ENCODE results near the gene KLHL22.

DNA sequence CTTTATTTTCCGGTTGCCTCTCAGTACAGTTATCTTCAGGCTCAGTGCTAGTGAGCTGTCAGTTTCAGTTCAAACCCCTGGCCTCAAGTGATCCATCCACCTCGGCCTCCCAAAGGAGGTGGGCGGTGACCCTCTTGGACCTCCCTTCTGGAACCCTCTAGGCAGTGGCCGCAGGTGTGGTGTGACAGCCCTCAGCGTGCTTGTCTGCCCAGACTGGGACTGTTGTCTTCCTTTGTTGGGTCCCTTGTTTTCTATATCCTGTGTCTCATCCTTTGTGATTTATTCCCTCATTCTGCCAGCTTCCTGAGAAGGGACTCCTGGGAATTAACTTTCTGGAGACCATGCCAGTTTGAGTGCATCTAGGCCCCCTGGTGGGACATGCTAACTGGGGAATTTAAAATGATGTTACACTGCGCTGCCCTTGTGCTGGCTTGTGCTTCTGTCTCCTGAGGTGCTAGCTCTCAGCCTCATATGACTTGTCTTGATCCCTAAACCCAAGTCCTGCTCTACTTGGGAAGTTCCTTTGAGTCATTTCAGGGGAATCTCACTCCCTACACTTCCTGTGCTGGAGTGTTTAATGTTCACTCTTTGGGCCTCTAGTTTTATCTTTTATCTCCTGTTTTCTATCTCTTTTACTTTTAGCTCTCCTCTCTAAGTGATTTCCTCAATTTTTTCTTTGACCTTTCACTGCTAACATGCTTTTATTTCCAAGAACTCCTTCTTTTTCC lies 31.2 kb upstream of the KLHL22 start:
- TF ChIP-seq, protein P1, sequence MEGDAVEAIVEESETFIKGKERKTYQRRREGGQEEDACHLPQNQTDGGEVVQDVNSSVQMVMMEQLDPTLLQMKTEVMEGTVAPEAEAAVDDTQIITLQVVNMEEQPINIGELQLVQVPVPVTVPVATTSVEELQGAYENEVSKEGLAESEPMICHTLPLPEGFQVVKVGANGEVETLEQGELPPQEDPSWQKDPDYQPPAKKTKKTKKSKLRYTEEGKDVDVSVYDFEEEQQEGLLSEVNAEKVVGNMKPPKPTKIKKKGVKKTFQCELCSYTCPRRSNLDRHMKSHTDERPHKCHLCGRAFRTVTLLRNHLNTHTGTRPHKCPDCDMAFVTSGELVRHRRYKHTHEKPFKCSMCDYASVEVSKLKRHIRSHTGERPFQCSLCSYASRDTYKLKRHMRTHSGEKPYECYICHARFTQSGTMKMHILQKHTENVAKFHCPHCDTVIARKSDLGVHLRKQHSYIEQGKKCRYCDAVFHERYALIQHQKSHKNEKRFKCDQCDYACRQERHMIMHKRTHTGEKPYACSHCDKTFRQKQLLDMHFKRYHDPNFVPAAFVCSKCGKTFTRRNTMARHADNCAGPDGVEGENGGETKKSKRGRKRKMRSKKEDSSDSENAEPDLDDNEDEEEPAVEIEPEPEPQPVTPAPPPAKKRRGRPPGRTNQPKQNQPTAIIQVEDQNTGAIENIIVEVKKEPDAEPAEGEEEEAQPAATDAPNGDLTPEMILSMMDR (conservative IDR thresholded peaks at IDR 0.05; ENCODE audit: low read depth, low read length) = peak; percentile 26; the same call in 1 of the 2 replicates
- no peak for TF ChIP-seq EZH2 (IDR thresholded peaks at IDR 0.05; ENCODE audit: low read length, unreplicated experiment)
- no peak for TF ChIP-seq EZH2phosphoT487 (IDR thresholded peaks at IDR 0.05; ENCODE audit: borderline replicate concordance, low read length)

Data from PC-3 (cell line).